Right lobe of liver (tissue), 6 donors: Measurements from ENCODE around the gene MYLK. TPM values are rescaled to one million over a fixed set of nuclear protein-coding genes. Genes with fewer than 3 reads are reported as not detected.

ENCODE experiments used
- ATAC-seq, 4 donors: fragments of 200-7000 bp; cut with Tn5 transposase; one replicate each; pipeline ENCODE4 v1.9.1; 2020; ENCODE audit warnings: mild to moderate bottlenecking in 4 of 4, moderate library complexity in 4 of 4
- DNase-seq, 3 donors: peaks; one replicate each; pipeline ENCODE4 v3.0.0-alpha.2; 2020
- H3K27ac ChIP-seq, 3 donors: fragments of 200-600 bp; one replicate each; pipeline ENCODE4 v1.8.0; 2022
- H3K27me3 ChIP-seq, 2 donors: fragments of 200-600 bp; one replicate each; pipeline ENCODE4 v1.8.0; 2022
- H3K36me3 ChIP-seq, 4 donors: fragments of 200-600 bp; sonication (generic) in 1 of 4; one replicate each; pipeline versions ENCODE4 v1.5.1 to v1.8.0; 2017 to 2022; ENCODE audit warnings: control low read depth in 1 of 4
- H3K4me1 ChIP-seq, 4 donors: fragments of 200-600 bp; sonication (generic) in 1 of 4; one replicate each; pipeline versions ENCODE4 v1.5.1 to v1.8.0; 2017 to 2022; ENCODE audit warnings: control low read depth in 1 of 4
- H3K4me3 ChIP-seq, 3 donors: fragments of 200-600 bp; one replicate each; pipeline ENCODE4 v1.8.0; 2022
- H3K9me3 ChIP-seq, 4 donors: fragments of 200-600 bp; sonication (generic) in 1 of 4; one replicate each; pipeline versions ENCODE4 v1.5.1 to v1.8.0; 2017 to 2022; ENCODE audit warnings: control low read depth in 1 of 4
- CTCF ChIP-seq, 4 donors: fragments of 200-600 bp in 3 of 4; fragments of 450-650 bp in 1 of 4; IDR thresholded peaks; one replicate each; pipeline versions ENCODE4 v1.5.1 to v1.8.0; 2016 to 2022; ENCODE audit warnings: antibody characterized with exemption in 4 of 4, mild to moderate bottlenecking in 2 of 4
- POLR2A ChIP-seq: fragments of 450-650 bp; IDR thresholded peaks from one replicate; pipeline ENCODE4 v1.6.1; 2017; ENCODE audit warnings: antibody characterized with exemption, mild to moderate bottlenecking
- WGBS: methylation state at CpG from one replicate; pipeline ENCODE4 v1.1.6; 2018; ENCODE audit warnings: low coverage, low lambda C conversion rate; ENCODE audit not compliant: insufficient coverage; ENCODE audit errors: missing lambda C conversion rate; 5-methylcytosine and 5-hydroxymethylcytosine counted together
- intact Hi-C, 2 donors: fragments of 100-400 bp; cut with DNase I; formaldehyde crosslinking; loops; one replicate each; pipeline versions ENCODE4 v1.11.2 to v1.14.1; 2022
- total RNA-seq, 6 experiments: library from RNA; depleted of rRNA in 2 of 6; stranded (reverse); fragments of >200 nt in 2 of 6; fragmentation: NEBNext Ultra II Directional in 3 of 6; extraction: Animal tissue kit (Norgen Biotek cat#: 25700) in 3 of 6; gene quantifications; one replicate each; pipeline versions ENCODE4 v1.1.0 to v1.2.4, GENCODE V29; 2016 to 2023
- donor health status: DM: no; HTN: yes; CAD: no.
- donor health status: DM: no; HTN: no; CAD: no.
- donor health status: DM: no; HTN: no; CAD: no.
- donor health status: DM: no; HTN: yes; CAD: no.
- donor health status: DM: no; HTN: yes; CAD: no.

Gene MYLK
- total RNA-seq, 6 experiments from 2014 or later = 61.1 to 146 (median 97.8) TPM

- Histone ChIP-seq H3K4me3 (no peak overlapping the region), H3K27me3 (no peaks in the 10 kb centered on the region), H3K4me1 (peaks cover 0 to 20% (median 7%) of the 10 kb centered on the region in 4 donors), H3K36me3 (peaks cover 0 to 3% (median under 1%) of the 10 kb centered on the region in 4 donors), H3K9me3 (no peaks in the 10 kb centered on the region), H3K27ac (no peak overlapping the region)
- DNase-seq (no peak), ATAC-seq (no peak)
- intact Hi-C loops = no loop called here
- 87% methylated on average over 6 of the region's 6 CpGs for WGBS
- TF ChIP-seq POLR2A = no peak
- TF ChIP-seq CTCF (IDR thresholded peaks at IDR 0.05) = no peak
Observed at GRCh38 chr3:123744064-123744463, 140.1 kb downstream of the MYLK start.

GRCh38 chr3:123743121-123743520, 141.0 kb downstream of the MYLK start:
- no peak for DNase-seq
- Histone ChIP-seq H3K36me3 (peaks cover 0 to 10% (median 2%) of the 10 kb centered on the region in 4 donors), H3K4me1 (peaks cover 0 to 19% (median 7%) of the 10 kb centered on the region in 4 donors), H3K27ac (no peak overlapping the region), H3K4me3 (no peak overlapping the region), H3K9me3 (no peaks in the 10 kb centered on the region), H3K27me3 (no peaks in the 10 kb centered on the region)
- TF ChIP-seq CTCF (IDR thresholded peaks at IDR 0.05) = no peak
- no peak for TF ChIP-seq POLR2A
- ATAC-seq = no peak
- intact Hi-C loops = no loop called here

- Histone ChIP-seq H3K27ac (no peak overlapping the region), H3K27me3 (no peaks in the 10 kb centered on the region), H3K4me1 (peaks cover 0 to 16% (median 6%) of the 10 kb centered on the region in 4 donors), H3K9me3 (no peaks in the 10 kb centered on the region), H3K4me3 (no peak overlapping the region), H3K36me3 (peaks cover 0 to 29% (median 6%) of the 10 kb centered on the region in 4 donors)
- 88% methylated on average over 3 of the region's 3 CpGs for whole genome bisulfite sequencing
- no peak for ATAC-seq
- no peak for TF ChIP-seq POLR2A
- no peak for TF ChIP-seq CTCF (IDR thresholded peaks at IDR 0.05)
- no peak for DNase-seq
- intact Hi-C loops = no loop called here
Observed at GRCh38 chr3:123741041-123741511, 143.1 kb downstream of the MYLK start.

- no peak overlapping the region for H3K27ac ChIP-seq
- no peaks in the 10 kb centered on the region for H3K27me3 ChIP-seq
- no peaks in the 10 kb centered on the region for H3K9me3 ChIP-seq
- H3K36me3 ChIP-seq = peaks cover 0 to 36% (median 6%) of the 10 kb centered on the region in 4 donors
- H3K4me1 ChIP-seq = peaks cover 0 to 9% (median 3%) of the 10 kb centered on the region in 4 donors
- WGBS = 80% methylated on average over 1 of the region's 6 CpGs
- ATAC-seq (no peak), DNase-seq (no peak)
- TF ChIP-seq CTCF (IDR thresholded peaks at IDR 0.05) (no peak), POLR2A (no peak)
- H3K4me3 ChIP-seq = no peak overlapping the region
- intact Hi-C loops = no loop called here
Observed at GRCh38 chr3:123740391-123740822, 143.7 kb downstream of the MYLK start.

- Histone ChIP-seq H3K4me3 (no peak overlapping the region), H3K9me3 (no peaks in the 10 kb centered on the region), H3K27ac (no peak overlapping the region), H3K4me1 (peaks cover 0 to 4% (median under 1%) of the 10 kb centered on the region in 4 donors), H3K36me3 (peaks cover 0 to 43% (median 9%) of the 10 kb centered on the region in 4 donors), H3K27me3 (no peaks in the 10 kb centered on the region)
- TF ChIP-seq POLR2A = no peak
- TF ChIP-seq CTCF (IDR thresholded peaks at IDR 0.05) = no peak
- intact Hi-C loops = no loop called here
- WGBS = 100% methylated on average over 1 of the region's 2 CpGs
- ATAC-seq (no peak), DNase-seq (no peak)
Observed at GRCh38 chr3:123739754-123740153, 144.4 kb downstream of the MYLK start.
